Muscle layer of duodenum (tissue), 2 donors: ENCODE measurements around the gene H2BK1.
A peak's percentile ranks its signal among the peaks of the same experiment; 100 is the strongest.

Source experiments
- H3K27ac ChIP-seq: one replicate; pipeline ENCODE4 v1.7.0; 2013; ENCODE audit warnings: mild to moderate bottlenecking, low read length
- H3K27me3 ChIP-seq: one replicate; pipeline ENCODE4 v1.7.0; 2013; ENCODE audit warnings: low read depth, mild to moderate bottlenecking, control low read depth, low read length
- H3K36me3 ChIP-seq, 2 donors: one replicate each; pipeline ENCODE4 v1.7.0; 2013; ENCODE audit warnings: low read length in 2 of 2, control low read depth in 1 of 2, mild to moderate bottlenecking in 1 of 2; ENCODE audit not compliant: insufficient read depth in 2 of 2, control insufficient read depth in 1 of 2
- H3K4me1 ChIP-seq, 2 donors: one replicate each; pipeline ENCODE4 v1.7.0; 2013; ENCODE audit warnings: low read length in 2 of 2, mild to moderate bottlenecking in 2 of 2, control low read depth in 1 of 2, moderate library complexity in 1 of 2; ENCODE audit not compliant: insufficient read depth in 2 of 2, control insufficient read depth in 1 of 2
- H3K4me3 ChIP-seq, 2 donors: one replicate each; pipeline ENCODE4 v1.7.0; 2013; ENCODE audit warnings: low read length in 2 of 2, low read depth in 1 of 2, mild to moderate bottlenecking in 1 of 2
- H3K9me3 ChIP-seq, 2 donors: one replicate each; pipeline ENCODE4 v1.7.0; 2013; ENCODE audit warnings: low read length in 2 of 2, control low read depth in 1 of 2, mild to moderate bottlenecking in 1 of 2; ENCODE audit not compliant: control insufficient read depth in 1 of 2
- donor health status: healthy.

Gene H2BK1

GRCh38 chr7:151210087-151210854 is at the start of gene H2BK1:
H2BK1 (minus strand) TSS chr7:151210488; CDS start chr7:151210318, 170 bp downstream.
- Histone ChIP-seq H3K4me1 (no peaks in the 10 kb centered on the region), H3K27ac (no peak within 1 kb of the TSS), H3K4me3 (no peak within 1 kb of the TSS), H3K27me3 (peaks cover under 1% of the 10 kb centered on the region), H3K36me3 (peaks cover 10 to 29% of the 10 kb centered on the region in 2 donors), H3K9me3 (no peaks in the 10 kb centered on the region)

DNA sequence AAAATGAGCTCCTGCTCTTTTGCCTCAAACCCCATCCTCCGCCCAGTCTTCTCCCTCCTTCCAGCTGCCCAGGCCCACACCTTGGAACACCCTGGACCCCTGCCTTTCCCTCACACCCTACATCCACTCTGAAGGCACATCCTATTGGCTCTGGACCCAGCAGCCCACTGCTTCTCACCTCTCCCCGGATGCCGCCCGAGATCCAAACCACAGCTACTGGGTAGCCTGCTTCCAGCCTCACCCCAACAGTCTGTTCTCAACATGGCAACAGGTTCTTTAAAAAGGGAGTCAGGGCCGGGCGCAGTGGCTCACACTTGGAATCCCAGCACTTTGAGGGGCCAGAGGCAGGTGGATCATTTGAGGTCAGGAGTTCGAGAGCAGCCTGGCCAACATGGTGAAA is 47.7 kb upstream of the H2BK1 start:
- H3K9me3 ChIP-seq = no peaks in the 10 kb centered on the region
- no peak overlapping the region for H3K27ac ChIP-seq
- H3K27me3 ChIP-seq = no peaks in the 10 kb centered on the region
- H3K36me3 ChIP-seq = no peaks in the 10 kb centered on the region
- H3K4me1 ChIP-seq = peaks cover 0 to 4% of the 10 kb centered on the region in 2 donors
- H3K4me3 ChIP-seq = no peak overlapping the region

DNA sequence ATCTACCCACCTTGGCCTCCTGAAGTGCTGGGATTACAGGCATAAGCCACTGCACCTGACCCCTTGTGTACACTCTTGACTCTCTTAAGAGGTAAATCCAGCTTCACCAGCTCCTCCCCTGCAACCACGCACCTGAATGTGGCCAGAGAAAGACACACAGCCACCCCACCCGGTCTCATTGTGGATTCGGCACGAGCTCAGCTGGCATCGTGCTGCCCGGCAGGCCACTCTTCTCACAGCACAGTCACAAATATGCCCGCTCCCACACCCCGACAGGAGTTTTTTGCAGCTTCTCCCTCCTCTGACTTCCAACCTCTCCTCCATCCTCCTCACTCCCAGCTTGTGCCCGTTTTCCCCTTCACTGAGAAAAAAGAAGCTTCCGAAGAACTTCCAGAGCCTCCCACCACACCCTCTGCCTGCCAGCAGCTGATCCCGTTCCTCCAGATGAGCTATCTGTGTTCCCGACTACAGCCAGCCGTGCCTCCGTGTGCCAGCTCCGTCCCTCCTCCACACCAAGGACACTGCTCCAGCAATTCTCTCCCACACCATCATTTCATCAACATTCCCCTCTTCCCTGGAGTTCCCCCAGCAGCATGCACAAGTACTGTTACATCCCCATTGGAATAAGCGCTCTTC is 46.2 kb upstream of the H2BK1 start:
- Histone ChIP-seq H3K4me3 (no peak overlapping the region), H3K36me3 (no peaks in the 10 kb centered on the region), H3K9me3 (no peaks in the 10 kb centered on the region), H3K4me1 (peaks cover 0 to 10% of the 10 kb centered on the region in 2 donors), H3K27ac (no peak overlapping the region), H3K27me3 (no peaks in the 10 kb centered on the region)

- H3K27me3 ChIP-seq = no peaks in the 10 kb centered on the region
These were observed 45.1 kb upstream of the H2BK1 start for GRCh38 chr7:151255390-151255789.

GRCh38 chr7:151254851-151255250 is 44.6 kb upstream of the H2BK1 start:
- peaks cover 0 to 27% of the 10 kb centered on the region in 2 donors for H3K4me1 ChIP-seq
- no peak overlapping the region for H3K4me3 ChIP-seq
- no peaks in the 10 kb centered on the region for H3K36me3 ChIP-seq
- no peak overlapping the region for H3K27ac ChIP-seq
- no peaks in the 10 kb centered on the region for H3K9me3 ChIP-seq
- H3K27me3 ChIP-seq = no peaks in the 10 kb centered on the region

More at GRCh38 chr7:151255390-151255789, 45.1 kb upstream of the H2BK1 start:
- peaks cover 0 to 22% of the 10 kb centered on the region in 2 donors for H3K4me1 ChIP-seq
- no peaks in the 10 kb centered on the region for H3K36me3 ChIP-seq
- no peak overlapping the region for H3K27ac ChIP-seq
- no peaks in the 10 kb centered on the region for H3K9me3 ChIP-seq
- no peak overlapping the region for H3K4me3 ChIP-seq

DNA sequence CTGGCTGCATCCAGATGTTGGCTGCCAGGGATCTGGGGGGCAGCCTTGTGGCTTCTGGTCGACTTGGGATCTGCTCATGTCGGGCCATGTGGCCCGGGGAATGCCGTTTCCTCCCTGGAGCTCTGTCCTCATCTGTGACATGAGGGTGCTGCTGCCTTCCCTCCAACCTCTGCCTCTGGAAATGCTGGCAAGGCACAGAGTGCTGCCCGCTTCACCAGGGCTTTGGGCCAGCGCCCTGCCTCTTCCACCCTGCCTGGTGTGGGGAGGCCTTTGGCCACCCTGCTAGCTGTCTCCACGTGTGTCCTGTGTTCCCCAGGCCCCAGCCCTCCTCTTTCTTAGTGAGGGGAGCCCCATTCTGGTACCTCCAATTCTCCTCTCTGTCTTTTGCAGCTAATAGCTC is 44.0 kb upstream of the H2BK1 start:
- no peaks in the 10 kb centered on the region for H3K9me3 ChIP-seq
- H3K27ac ChIP-seq = no peak overlapping the region
- no peaks in the 10 kb centered on the region for H3K36me3 ChIP-seq
- H3K27me3 ChIP-seq = no peaks in the 10 kb centered on the region
- H3K4me3 ChIP-seq = no peak overlapping the region
- H3K4me1 ChIP-seq = peaks cover 0 to 32% of the 10 kb centered on the region in 2 donors

GRCh38 chr7:151252961-151253711 is 42.8 kb upstream of the H2BK1 start:
- no peaks in the 10 kb centered on the region for H3K36me3 ChIP-seq
- no peaks in the 10 kb centered on the region for H3K27me3 ChIP-seq
- peak overlapping the region; percentile 49 to 64 for H3K4me3 ChIP-seq
- H3K4me1 ChIP-seq = peaks cover 0 to 34% of the 10 kb centered on the region in 2 donors
- H3K9me3 ChIP-seq = no peaks in the 10 kb centered on the region
- peak overlapping the region; percentile 70 for H3K27ac ChIP-seq

DNA sequence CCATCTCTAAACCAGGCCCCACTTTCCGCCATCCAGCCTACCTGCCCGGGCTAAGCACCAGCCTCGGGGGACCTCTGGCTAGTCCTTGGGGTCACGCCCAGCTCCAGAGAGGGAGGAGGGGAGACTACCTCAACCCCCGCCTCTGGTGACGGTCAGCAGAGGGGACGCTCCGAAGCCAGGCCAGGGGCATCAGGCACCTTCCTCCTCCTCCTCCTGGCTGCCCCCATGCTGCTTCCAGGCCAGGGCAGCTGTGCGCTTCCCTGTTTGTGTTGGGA is 42.2 kb upstream of the H2BK1 start:
- H3K27ac ChIP-seq = peak overlapping the region; percentile 70
- no peaks in the 10 kb centered on the region for H3K36me3 ChIP-seq
- peak overlapping the region; percentile 49 to 64 for H3K4me3 ChIP-seq
- no peaks in the 10 kb centered on the region for H3K9me3 ChIP-seq
- H3K4me1 ChIP-seq = peaks cover 0 to 40% of the 10 kb centered on the region in 2 donors
- H3K27me3 ChIP-seq = no peaks in the 10 kb centered on the region

- H3K4me3 ChIP-seq = peak overlapping the region; percentile 49 to 64
- no peaks in the 10 kb centered on the region for H3K9me3 ChIP-seq
- peak overlapping the region; percentile 82 for H3K27ac ChIP-seq
- peaks cover 0 to 46% of the 10 kb centered on the region in 2 donors for H3K4me1 ChIP-seq
- no peaks in the 10 kb centered on the region for H3K36me3 ChIP-seq
- no peaks in the 10 kb centered on the region for H3K27me3 ChIP-seq
These were observed 41.6 kb upstream of the H2BK1 start for GRCh38 chr7:151251689-151252560.

DNA sequence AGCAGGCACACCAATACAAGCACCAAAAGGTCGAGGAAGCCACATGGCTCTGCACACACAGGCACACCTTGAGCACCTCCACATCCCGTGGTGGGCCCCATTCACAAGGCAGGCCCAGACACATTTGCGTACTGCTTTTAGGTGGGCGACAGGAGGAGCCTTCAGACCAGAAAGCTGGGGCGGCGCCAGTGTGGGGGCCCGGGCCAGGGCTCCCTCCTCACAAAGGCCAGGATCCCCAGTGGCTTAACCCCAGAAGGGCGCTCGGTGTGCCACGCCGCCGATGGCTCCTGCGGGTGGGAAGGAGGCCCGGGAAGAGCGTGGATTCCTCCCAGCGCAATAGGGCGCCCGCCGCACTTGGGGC is 41.0 kb upstream of the H2BK1 start:
- peaks cover 3 to 52% of the 10 kb centered on the region in 2 donors for H3K4me1 ChIP-seq
- H3K27me3 ChIP-seq = peaks cover under 1% of the 10 kb centered on the region

More for the DNA sequence above, 41.0 kb upstream of the H2BK1 start:
- peak overlapping the region; percentile 82 for H3K27ac ChIP-seq
- no peaks in the 10 kb centered on the region for H3K9me3 ChIP-seq
- no peaks in the 10 kb centered on the region for H3K36me3 ChIP-seq
- H3K4me3 ChIP-seq = peak overlapping the region; percentile 37 to 64
